HG03095 (cell line): ENCODE measurements around the gene CCL24.
"Not testable (repeated sequence)": the region's sequence is repeated elsewhere in the genome, so short reads cannot be mapped to it uniquely, and the experiment has no call there.

Source experiments
- ATAC-seq: cut with Tn5 transposase; IDR thresholded peaks from one replicate; pipeline ENCODE4 v1.9.1; 2021; ENCODE audit warnings: moderate library complexity; ENCODE audit not compliant: unreplicated experiment

Gene CCL24

GRCh38 chr7:75788154-75788847, 25.3 kb downstream of the CCL24 start:
- ATAC-seq: not testable (repeated sequence)

- not testable (repeated sequence) for ATAC-seq
These were observed 30.5 kb downstream of the CCL24 start for GRCh38 chr7:75783058-75783457.

DNA sequence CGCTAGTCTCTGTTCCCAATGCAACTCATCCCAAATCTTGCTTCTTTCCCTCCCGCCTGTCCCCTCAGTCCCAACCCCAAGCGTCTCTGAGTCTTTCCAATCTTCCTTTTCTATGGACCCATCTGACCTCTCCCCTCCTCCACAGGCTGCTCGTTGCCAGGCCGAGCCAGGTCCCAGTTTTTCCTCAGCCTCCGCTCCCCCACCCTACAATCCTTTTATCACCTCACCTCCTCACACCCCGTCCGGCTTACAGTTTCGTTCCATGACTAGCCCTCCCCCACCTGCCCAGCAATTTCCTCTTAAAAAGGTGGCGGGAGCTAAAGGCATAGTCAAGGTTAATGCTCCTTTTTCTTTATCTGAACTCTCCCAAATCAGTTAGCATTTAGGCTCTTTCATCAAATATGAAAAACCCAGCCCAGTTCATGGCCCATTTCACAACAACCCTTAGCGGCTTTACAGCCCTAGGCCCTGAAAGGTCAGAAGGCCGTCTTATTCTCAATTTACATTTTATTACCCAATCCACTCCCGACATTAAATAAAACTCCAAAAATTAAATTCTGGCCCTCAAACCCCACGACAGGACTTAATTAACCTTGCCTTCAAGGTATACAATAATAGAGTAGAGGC, 32.8 kb downstream of the CCL24 start:
- ATAC-seq: not testable (repeated sequence)

GRCh38 chr7:75779516-75779915, 34.1 kb downstream of the CCL24 start:
- ATAC-seq: not testable (repeated sequence)

DNA sequence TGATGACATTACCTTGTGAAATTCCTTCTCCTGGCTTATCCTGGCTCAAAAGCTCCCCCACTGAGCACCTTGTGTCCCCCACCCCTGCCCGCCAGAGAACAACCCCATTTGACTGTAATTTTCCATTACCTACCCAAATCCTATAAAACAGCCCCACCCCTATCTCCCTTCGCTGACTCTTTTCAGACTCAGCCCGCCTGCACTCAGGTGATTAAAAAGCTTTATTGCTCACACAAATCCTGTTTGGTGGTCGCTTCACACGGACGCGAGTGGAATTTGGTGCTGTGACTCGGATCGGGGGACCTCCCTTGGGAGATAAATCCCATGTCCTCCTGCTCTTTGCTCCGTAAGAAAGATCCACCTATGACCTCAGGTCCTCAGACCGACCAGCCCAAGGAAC, 34.6 kb downstream of the CCL24 start:
- ATAC-seq: not testable (repeated sequence)

DNA sequence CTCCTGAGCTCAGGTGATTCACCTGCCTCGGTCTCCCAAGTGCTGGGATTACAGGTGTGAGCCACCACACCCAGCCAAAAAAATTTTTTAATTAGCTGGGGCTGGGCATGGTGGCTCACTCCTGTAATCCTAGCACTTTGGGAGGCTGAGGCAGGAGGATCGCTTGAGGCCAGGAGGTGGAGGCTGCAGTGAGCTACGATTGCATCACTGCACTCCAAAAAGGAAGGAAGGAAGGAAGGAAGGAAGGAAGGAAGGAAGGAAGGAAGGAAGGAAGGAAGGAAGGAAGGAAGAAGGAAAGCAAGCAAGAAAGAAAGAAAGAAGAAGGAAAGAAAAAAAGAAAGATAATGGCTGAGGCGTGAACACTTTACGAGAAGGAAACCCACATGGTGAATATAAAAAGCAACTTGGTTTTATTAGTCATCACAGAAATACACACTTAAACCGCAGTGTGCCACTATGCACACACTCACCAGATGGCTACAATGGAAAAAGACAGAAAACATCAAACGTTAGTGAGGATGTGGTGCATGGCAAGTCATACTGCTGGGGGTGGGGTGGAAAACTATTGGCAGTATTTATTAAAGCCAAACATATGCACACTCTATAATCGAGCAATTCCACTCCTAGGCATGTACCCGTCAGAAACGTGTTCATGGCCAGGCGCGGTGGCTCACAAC, 37.2 kb downstream of the CCL24 start:
- ATAC-seq: no peak

DNA sequence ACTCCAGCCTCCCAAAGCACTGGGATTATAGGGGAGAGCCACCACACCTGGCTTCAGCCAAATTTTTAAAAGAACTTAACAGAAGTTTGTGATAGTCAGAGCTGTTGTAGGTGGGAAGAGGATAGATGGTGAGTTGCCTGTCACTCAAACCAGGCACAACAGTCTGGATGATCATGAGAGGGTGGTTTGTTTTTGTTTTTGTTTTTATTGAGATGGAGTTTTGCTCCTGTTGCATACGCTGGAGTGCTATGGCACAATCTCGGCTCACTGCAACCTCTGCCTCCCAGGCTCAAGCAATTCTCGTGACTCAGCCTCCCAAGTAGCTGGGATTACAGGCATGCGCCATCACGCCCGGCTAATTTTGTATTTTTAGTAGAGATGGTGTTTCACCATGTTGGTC, 39.6 kb downstream of the CCL24 start:
- ATAC-seq: not testable (repeated sequence)

GRCh38 chr7:75772081-75773077, 41.2 kb downstream of the CCL24 start, which contains the start of gene CCL26:
CCL26 (minus strand) TSS chr7:75772211; CDS start chr7:75772176, 35 bp downstream.
- no peak for ATAC-seq

GRCh38 chr7:75771224-75771623, 42.4 kb downstream of the CCL24 start:
- no peak for ATAC-seq

DNA sequence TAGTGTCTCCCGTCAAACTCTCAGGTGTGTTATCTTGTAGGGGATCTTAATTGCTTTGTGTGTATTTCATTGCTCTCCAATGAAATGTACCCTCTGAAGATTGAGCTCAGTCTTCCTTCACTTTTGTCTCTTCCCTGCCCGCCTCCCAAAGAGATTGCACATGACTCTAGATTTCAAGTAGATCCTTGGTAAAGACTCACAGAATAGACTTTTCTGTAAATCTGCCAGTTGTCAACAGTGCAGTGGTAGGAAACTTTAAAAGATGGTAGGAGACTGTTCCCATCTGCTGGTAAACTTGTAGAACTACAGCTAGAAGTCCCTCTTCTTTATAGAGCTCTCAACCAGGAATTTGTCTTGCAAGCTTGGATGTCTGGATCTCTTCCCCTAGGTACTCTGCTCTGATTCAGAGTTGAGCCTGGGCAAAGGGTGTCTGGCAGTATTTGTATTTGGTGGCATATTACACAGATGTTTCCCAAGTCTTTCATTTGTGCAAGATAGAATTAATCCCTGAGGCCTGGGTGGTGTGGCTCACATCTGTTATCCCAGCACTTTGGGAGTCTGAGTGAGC, 51.2 kb downstream of the CCL24 start:
- peak; percentile 55 for ATAC-seq

DNA sequence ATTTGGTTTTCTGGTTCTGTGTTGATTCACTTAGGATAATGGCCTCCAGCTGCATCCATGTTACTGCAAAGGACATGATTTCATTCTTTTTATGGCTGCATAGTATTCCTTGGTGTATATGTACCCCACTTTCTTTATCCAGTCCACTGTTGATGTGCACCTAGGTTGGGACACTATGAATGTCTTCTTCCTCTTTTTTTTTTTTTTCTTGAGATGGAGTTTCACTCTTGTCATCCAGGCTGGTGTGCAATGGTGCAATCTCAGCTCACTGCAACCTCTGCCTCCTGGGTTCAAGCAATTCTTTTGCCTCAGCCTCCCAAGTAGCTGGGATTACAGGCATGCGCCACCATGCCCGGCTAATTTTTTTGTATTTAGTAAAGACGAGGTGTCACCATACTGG, 51.8 kb downstream of the CCL24 start:
- ATAC-seq: not testable (repeated sequence)
